HEK293T (cell line): ENCODE results near the gene VPS37B.

Source experiments
- ARNT ChIP-seq: fragments of 450-650 bp; IDR thresholded peaks from 2 replicates; pipeline ENCODE4 v1.6.1; 2017; ENCODE audit warnings: mild to moderate bottlenecking
- BHLHE40 ChIP-seq: fragments of 450-650 bp; IDR thresholded peaks from 2 replicates; pipeline ENCODE4 v1.6.1; 2016; ENCODE audit warnings: mild to moderate bottlenecking, moderate library complexity, borderline replicate concordance
- FOXA1 ChIP-seq: fragments of 450-650 bp; IDR thresholded peaks from 2 replicates; pipeline ENCODE4 v1.6.1; 2016; ENCODE audit warnings: mild to moderate bottlenecking
- FOXK2 ChIP-seq: fragments of 450-650 bp; IDR thresholded peaks from 2 replicates; pipeline ENCODE4 v1.6.1; 2016; ENCODE audit warnings: mild to moderate bottlenecking
- HDGF ChIP-seq: fragments of 450-650 bp; IDR thresholded peaks from 2 replicates; pipeline ENCODE4 v1.6.1; 2017; ENCODE audit warnings: antibody characterized with exemption, borderline replicate concordance
- SP1 ChIP-seq: fragments of 450-650 bp; IDR thresholded peaks from 2 replicates; pipeline ENCODE4 v1.6.1; 2017
- SUZ12 ChIP-seq: fragments of 450-650 bp; IDR thresholded peaks from 2 replicates; pipeline ENCODE4 v1.6.1; 2016; ENCODE audit warnings: mild to moderate bottlenecking
- ZNF384 ChIP-seq: fragments of 450-650 bp; IDR thresholded peaks from 2 replicates; pipeline ENCODE4 v1.6.1; 2016

DNA sequence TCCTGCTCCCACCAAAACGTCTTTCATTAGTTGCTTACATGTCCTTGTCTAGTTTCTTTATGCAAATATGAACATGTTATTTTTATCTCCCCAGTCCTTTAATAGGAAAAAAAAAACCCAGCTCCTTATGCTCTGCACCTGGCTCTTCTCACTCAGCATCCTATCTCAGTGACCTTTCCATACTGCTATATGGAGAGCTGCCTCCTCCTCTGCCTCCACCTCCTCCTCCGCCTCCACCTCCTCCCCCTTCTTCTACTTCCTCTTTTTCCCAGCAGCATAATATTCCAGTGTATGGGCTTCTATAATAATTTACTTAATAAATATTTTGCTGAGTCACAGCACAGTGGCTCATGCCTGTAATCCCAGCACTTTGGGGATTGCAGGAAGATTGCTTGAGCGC is 38.8 kb upstream of the VPS37B start:
- TF ChIP-seq FOXK2 (no peak), ARNT (no peak), FOXA1 (no peak), HDGF (no peak), SP1 (no peak), ZNF384 (no peak), SUZ12 (no peak), BHLHE40 (no peak)
